K562 (cell line): ENCODE measurements around the gene RPL35. TPM values are rescaled to one million over a fixed set of nuclear protein-coding genes. Genes with fewer than 3 reads are reported as not detected.

ENCODE experiments used
- CHD1 ChIP-seq: fragments of 200-600 bp; sonication (generic); IDR thresholded peaks from one replicate; pipeline ENCODE4 v1.6.1; 2012; ENCODE audit warnings: mild to moderate bottlenecking, moderate library complexity, low read length, inconsistent platforms
- CREB1 ChIP-seq, 2 experiments: sonication (generic) in 1 of 2; formaldehyde crosslinking in 1 of 2; IDR thresholded peaks; 2 replicates each; pipeline versions ENCODE4 v1.6.1 to v1.8.0; 2012 to 2022; ENCODE audit warnings: inconsistent platforms in 1 of 2, mild to moderate bottlenecking in 1 of 2, missing genetic modification reagents in 1 of 2, moderate library complexity in 1 of 2
- E2F6 ChIP-seq, 2 experiments: IDR thresholded peaks; 2 replicates each; pipeline ENCODE4 v1.6.1; 2011; ENCODE audit warnings: borderline replicate concordance in 1 of 2, control low read depth in 1 of 2, low read depth in 1 of 2, low read length in 1 of 2, mild to moderate bottlenecking in 1 of 2, mixed read lengths in 1 of 2, moderate library complexity in 1 of 2; ENCODE audit not compliant: insufficient read depth in 1 of 2, insufficient read length in 1 of 2, poor library complexity in 1 of 2, severe bottlenecking in 1 of 2; ENCODE audit errors: extremely low read depth in 1 of 2
- EWSR1 ChIP-seq: fragments of 450-650 bp; IDR thresholded peaks from 2 replicates; pipeline ENCODE4 v1.6.1; 2018; ENCODE audit warnings: borderline replicate concordance, mild to moderate bottlenecking, low read depth, moderate library complexity; ENCODE audit not compliant: partially characterized antibody
- FIP1L1 ChIP-seq: fragments of 200-400 bp; formaldehyde crosslinking; IDR thresholded peaks from 2 replicates; pipeline ENCODE4 v1.6.1; 2018; ENCODE audit warnings: mild to moderate bottlenecking, low read depth, low read length; ENCODE audit not compliant: poor library complexity, severe bottlenecking
- FOXP4 ChIP-seq: sonication (generic); formaldehyde crosslinking; IDR thresholded peaks from 2 replicates; pipeline ENCODE4 v1.8.0; 2022; ENCODE audit warnings: mild to moderate bottlenecking, missing genetic modification reagents, borderline replicate concordance
- MLLT1 ChIP-seq, 2 experiments: fragments of 450-650 bp; IDR thresholded peaks; 2 replicates each; pipeline ENCODE4 v1.6.1; 2016
- MTA3 ChIP-seq: fragments of 450-650 bp; formaldehyde crosslinking; IDR thresholded peaks from 2 replicates; pipeline ENCODE4 v1.6.1; 2017; ENCODE audit warnings: mild to moderate bottlenecking, borderline replicate concordance
- RBM39 ChIP-seq: fragments of 200-400 bp; formaldehyde crosslinking; optimal IDR thresholded peaks from 2 replicates; pipeline ENCODE3; 2018; ENCODE audit warnings: low read depth, low read length
- STAT5A ChIP-seq: IDR thresholded peaks from 2 replicates; pipeline ENCODE4 v1.6.1; 2012; ENCODE audit warnings: low read length, inconsistent platforms, borderline replicate concordance
- TEAD1 ChIP-seq, 2 experiments: fragments of 450-650 bp in 1 of 2; sonication (generic) in 1 of 2; formaldehyde crosslinking; IDR thresholded peaks; 2 replicates each; pipeline versions ENCODE4 v1.4.0 to v1.8.0; 2020 to 2022; ENCODE audit warnings: mild to moderate bottlenecking in 2 of 2, missing genetic modification reagents in 1 of 2
- ZNF133 ChIP-seq: fragments of 250-450 bp; sonication (Bioruptor Pico); IDR thresholded peaks from 2 replicates; pipeline ENCODE4 v1.4.0; 2020; ENCODE audit warnings: mild to moderate bottlenecking
- ZNF384 ChIP-seq: IDR thresholded peaks from 2 replicates; pipeline ENCODE4 v1.6.1; 2012; ENCODE audit warnings: low read depth, low read length, improper control_type of control experiment
- polyA plus RNA-seq, 8 experiments: library from polyadenylated mRNA; depleted of rRNA in 4 of 8; stranded (reverse) in 5 of 8; unstranded in 3 of 8; fragments of >200 nt; fragmentation: Nextera tagmentation in 2 of 8; fragmentation: Illumina TruSeq in 1 of 8; extraction: Ambion mirVana in 2 of 8; extraction: Trizol in 1 of 8; gene quantifications; 2 replicates each; pipeline versions ENCODE4 v1.2.1 to v1.2.3, GENCODE V29; 2011 to 2014; ENCODE audit warnings: inconsistent platforms in 1 of 8, missing spikeins in 1 of 8
- total RNA-seq, 7 experiments: library from RNA; depleted of rRNA in 6 of 7; stranded (reverse); fragments of >200 nt in 6 of 7; fragmentation: Illumina TruSeq in 2 of 7; extraction: Trizol in 2 of 7; gene quantifications; 2 replicates each; pipeline versions ENCODE4 v1.2.1 to v1.2.3, GENCODE V29; 2011 to 2021; ENCODE audit warnings: low replicate concordance in 1 of 7

RPL35 gene
- total and polyA plus RNA-seq, 9 of the 15 experiments (the other 6 are each of a cell fraction or from before 2014, with no cell fraction given), result 1,755 to 5,101 (median 3,405) TPM

GRCh38 chr9:124868511-124869465 is 7.0 kb upstream of the RPL35 start (continued):
- TF ChIP-seq MLLT1 (IDR thresholded peaks at IDR 0.05), result peak in 1 of 2 experiments; percentile 15; a peak in 2 of 4 replicates
- peak; percentile 61 for TF ChIP-seq FIP1L1
- no peak for TF ChIP-seq RBM39
- TF ChIP-seq ZNF133 (CRISPR knock-in tag), result no peak
- no peak for TF ChIP-seq EWSR1
- TF ChIP-seq MTA3, result 0 out of 2 replicates have a peak, but pooled peaks have one; percentile 66
- TF ChIP-seq ZNF384, result no peak
- peak; percentile 76 to 94 for TF ChIP-seq E2F6 (IDR thresholded peaks at IDR 0.05; ENCODE audit: borderline replicate concordance in 1 of 2, extremely low read depth in 1 of 2, insufficient read depth in 1 of 2, insufficient read length in 1 of 2, low read depth in 1 of 2, low read length in 1 of 2, poor library complexity in 1 of 2, severe bottlenecking in 1 of 2)
- TF ChIP-seq CHD1, result no peak
- no peak for TF ChIP-seq STAT5A
- peak; percentile 76; the same call in 1 of the 2 replicates for TF ChIP-seq FOXP4
- no peak; a peak in 1 of 4 replicates for TF ChIP-seq TEAD1 (CRISPR knock-in tag; IDR thresholded peaks at IDR 0.05)
- peak; percentile 73 for TF ChIP-seq CREB1 (IDR thresholded peaks at IDR 0.05)
- TF ChIP-seq CREB1 (CRISPR knock-in tag; IDR thresholded peaks at IDR 0.05), result peak; percentile 77; the same call in 1 of the 2 replicates
